Keratinocyte (primary cell): Measurements from ENCODE around the gene OVOL2.

Experiments used
- EZH2 ChIP-seq: IDR thresholded peaks from one replicate; pipeline ENCODE4 v1.6.1; 2012; ENCODE audit warnings: inconsistent platforms, mild to moderate bottlenecking, low read length, moderate library complexity
- TF ChIP-seq, protein P1 (sequence below), 3 experiments: IDR thresholded peaks in 1 of 3; conservative IDR thresholded peaks in 1 of 3; optimal IDR thresholded peaks in 1 of 3; 2 replicates in 2 of 3; 3 replicates in 1 of 3; pipeline versions ENCODE3 to v1.5.1; 2011; ENCODE audit warnings: low read length in 3 of 3, mild to moderate bottlenecking in 3 of 3, moderate library complexity in 2 of 3, control low read depth in 1 of 3, inconsistent platforms in 1 of 3; ENCODE audit not compliant: insufficient read depth in 2 of 3; ENCODE audit errors: extremely low read depth in 1 of 3

DNA sequence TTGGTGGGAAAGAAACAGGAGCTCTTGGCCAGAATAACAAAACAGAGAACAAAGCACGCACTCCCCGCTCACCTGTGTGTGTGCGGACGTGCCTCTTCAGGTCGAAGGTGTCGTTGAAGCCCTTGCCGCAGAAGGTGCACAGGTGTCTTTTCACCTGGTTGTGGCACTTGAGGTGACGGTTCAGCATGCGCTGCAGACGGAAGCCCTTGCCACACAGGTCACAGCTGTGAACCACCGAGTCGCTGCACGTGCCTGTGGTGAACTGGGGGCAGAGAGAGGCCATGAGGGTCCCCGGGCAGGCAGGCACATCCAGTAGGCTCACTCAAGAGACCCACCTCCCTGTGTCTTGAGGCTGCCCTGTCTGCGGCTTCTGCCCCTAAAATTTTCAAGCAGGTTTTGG, 16.3 kb downstream of the OVOL2 start:
- TF ChIP-seq, protein P1, sequence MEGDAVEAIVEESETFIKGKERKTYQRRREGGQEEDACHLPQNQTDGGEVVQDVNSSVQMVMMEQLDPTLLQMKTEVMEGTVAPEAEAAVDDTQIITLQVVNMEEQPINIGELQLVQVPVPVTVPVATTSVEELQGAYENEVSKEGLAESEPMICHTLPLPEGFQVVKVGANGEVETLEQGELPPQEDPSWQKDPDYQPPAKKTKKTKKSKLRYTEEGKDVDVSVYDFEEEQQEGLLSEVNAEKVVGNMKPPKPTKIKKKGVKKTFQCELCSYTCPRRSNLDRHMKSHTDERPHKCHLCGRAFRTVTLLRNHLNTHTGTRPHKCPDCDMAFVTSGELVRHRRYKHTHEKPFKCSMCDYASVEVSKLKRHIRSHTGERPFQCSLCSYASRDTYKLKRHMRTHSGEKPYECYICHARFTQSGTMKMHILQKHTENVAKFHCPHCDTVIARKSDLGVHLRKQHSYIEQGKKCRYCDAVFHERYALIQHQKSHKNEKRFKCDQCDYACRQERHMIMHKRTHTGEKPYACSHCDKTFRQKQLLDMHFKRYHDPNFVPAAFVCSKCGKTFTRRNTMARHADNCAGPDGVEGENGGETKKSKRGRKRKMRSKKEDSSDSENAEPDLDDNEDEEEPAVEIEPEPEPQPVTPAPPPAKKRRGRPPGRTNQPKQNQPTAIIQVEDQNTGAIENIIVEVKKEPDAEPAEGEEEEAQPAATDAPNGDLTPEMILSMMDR (optimal IDR thresholded peaks at IDR 0.05 in 1 of 3, IDR thresholded peaks at IDR 0.05 in 1 of 3, conservative IDR thresholded peaks at IDR 0.05 in 1 of 3; ENCODE audit: extremely low read depth in 1 of 3, insufficient read depth in 2 of 3, low read length in 3 of 3): no peak
- TF ChIP-seq EZH2: no peak
